Endothelial cell of umbilical vein (primary cell): Measurements from ENCODE around the gene WARS2. TPM values are rescaled to one million over a fixed set of nuclear protein-coding genes. Genes with fewer than 3 reads are reported as not detected.

Source experiments
- BruUV-seq: library from RNA; stranded (reverse); fragments of 400-500 nt; replicated peaks from 2 replicates; lab custom pipeline; 2021; lab: Mats Ljungman, UMichigan
- CTCF ChIA-PET: fragments of 300-600, 350-600 bp; sonication (Branson Sonifier 250); formaldehyde crosslinking; loops from one replicate; lab custom pipeline; 2021; ENCODE audit warnings: antibody characterized with exemption, inconsistent platforms; lab: Charles Lee
- POLR2A ChIA-PET: fragments of 300-600, 350-600 bp; sonication (Branson Sonifier 250); formaldehyde crosslinking; loops from one replicate; lab custom pipeline; 2021; ENCODE audit warnings: antibody characterized with exemption, inconsistent platforms; lab: Charles Lee
- DNase-seq: peaks from one replicate; pipeline ENCODE4 v3.0.0-alpha.2; 2011; ENCODE audit warnings: low read depth, low spot score
- FAIRE-seq: peaks from 2 replicates; lab custom pipeline; 2011; peaks lifted over from hg19 to GRCh38; lab: Jason Lieb, UNC
- H2AFZ ChIP-seq: 2 replicates; pipeline ENCODE4 v1.6.0; 2012; ENCODE audit warnings: low read depth, low read length, control low read depth, inconsistent platforms
- H3K27ac ChIP-seq: 2 replicates; pipeline ENCODE4 v1.5.1; 2011; ENCODE audit warnings: low read depth, mild to moderate bottlenecking, control low read depth, low read length, moderate library complexity; ENCODE audit not compliant: insufficient read depth
- H3K27me3 ChIP-seq, 2 experiments: 2 replicates each; pipeline versions ENCODE4 v1.6.0 to v1.6.1; 2011; ENCODE audit warnings: low read length in 2 of 2, mixed read lengths in 1 of 2; ENCODE audit not compliant: control insufficient read depth in 2 of 2, insufficient read depth in 2 of 2
- H3K36me3 ChIP-seq, 2 experiments: 2 replicates in 1 of 2; 3 replicates in 1 of 2; pipeline ENCODE4 v1.5.1; 2011; ENCODE audit warnings: low read length in 2 of 2, mild to moderate bottlenecking in 1 of 2, moderate library complexity in 1 of 2; ENCODE audit not compliant: control insufficient read depth in 2 of 2, insufficient read depth in 2 of 2; ENCODE audit errors: extremely low read depth in 1 of 2
- H3K4me1 ChIP-seq: 3 replicates; pipeline ENCODE4 v1.5.1; 2011; ENCODE audit warnings: mild to moderate bottlenecking, low read length; ENCODE audit not compliant: control insufficient read depth, insufficient read depth; ENCODE audit errors: extremely low read depth
- H3K4me2 ChIP-seq: 2 replicates; pipeline ENCODE4 v1.6.1; 2011; ENCODE audit warnings: low read length, control low read depth, mixed read lengths; ENCODE audit not compliant: insufficient read depth
- H3K4me3 ChIP-seq, 3 experiments: fragments of 200-600 bp in 1 of 3; sonication (generic), shearing (Covaris generic) in 1 of 3; replicated peaks in 1 of 3; 2 replicates each; pipeline ENCODE4 v1.5.1; 2011 to 2016; ENCODE audit warnings: control low read depth in 3 of 3, low read length in 3 of 3, mild to moderate bottlenecking in 2 of 3, inconsistent platforms in 1 of 3, low read depth in 1 of 3, moderate library complexity in 1 of 3; ENCODE audit not compliant: insufficient read depth in 1 of 3
- H3K79me2 ChIP-seq: 2 replicates; pipeline ENCODE4 v1.6.0; 2012; ENCODE audit warnings: low read length, inconsistent platforms; ENCODE audit not compliant: control insufficient read depth, insufficient read depth
- H3K9ac ChIP-seq: replicated peaks from 2 replicates; pipeline ENCODE3; 2011; ENCODE audit warnings: low read length, control low read depth; ENCODE audit not compliant: insufficient read depth; ENCODE audit errors: extremely low read depth
- H3K9me1 ChIP-seq: replicated peaks from 3 replicates; pipeline ENCODE4 v1.6.0; 2011; ENCODE audit warnings: mild to moderate bottlenecking, low read length; ENCODE audit not compliant: control insufficient read depth, insufficient read depth; ENCODE audit errors: extremely low read depth
- H3K9me3 ChIP-seq: replicated peaks from 2 replicates; pipeline ENCODE4 v1.5.1; 2012; ENCODE audit warnings: low read length, inconsistent platforms; ENCODE audit not compliant: control insufficient read depth, insufficient read depth
- H4K20me1 ChIP-seq: replicated peaks from 2 replicates; pipeline ENCODE3; 2011; ENCODE audit warnings: mild to moderate bottlenecking, low read length; ENCODE audit not compliant: control insufficient read depth, insufficient read depth; ENCODE audit errors: extremely low read depth
- EZH2 ChIP-seq: IDR thresholded peaks from 2 replicates; pipeline ENCODE4 v1.6.1; 2012; ENCODE audit warnings: borderline replicate concordance, low read depth, mild to moderate bottlenecking, moderate library complexity, low read length, inconsistent platforms; ENCODE audit not compliant: severe bottlenecking
- FOS ChIP-seq: IDR thresholded peaks from 2 replicates; pipeline ENCODE4 v1.6.1; 2011; ENCODE audit warnings: mild to moderate bottlenecking, low read length, moderate library complexity, borderline replicate concordance; ENCODE audit not compliant: insufficient read depth
- GATA2 ChIP-seq: IDR thresholded peaks from 2 replicates; pipeline ENCODE4 v1.7.0; 2011; ENCODE audit warnings: low read depth, mild to moderate bottlenecking, moderate library complexity, mixed read lengths, low read length; ENCODE audit not compliant: insufficient read length, insufficient read depth
- JUN ChIP-seq: IDR thresholded peaks from 2 replicates; pipeline ENCODE4 v1.6.1; 2011; ENCODE audit warnings: borderline replicate concordance, low read depth; ENCODE audit not compliant: insufficient read length, insufficient read depth
- MYC ChIP-seq: IDR thresholded peaks from one replicate; pipeline ENCODE4 v1.6.1; 2011; ENCODE audit warnings: mild to moderate bottlenecking, low read depth, low read length
- POLR2A ChIP-seq: IDR thresholded peaks from 2 replicates; pipeline ENCODE4 v1.6.1; 2012; ENCODE audit warnings: low read depth, mild to moderate bottlenecking, control low read depth, low read length
- POLR2AphosphoS5 ChIP-seq: IDR thresholded peaks from 2 replicates; pipeline ENCODE4 v1.6.1; 2012; ENCODE audit warnings: low read depth, mild to moderate bottlenecking, control low read depth, low read length, moderate library complexity; ENCODE audit not compliant: insufficient read depth
- dilution Hi-C: fragments of 300-500 bp; cut with MboI; formaldehyde crosslinking; loops from one replicate; pipeline ENCODE4 v1.15.0; 2019; ENCODE audit warnings: low sequenced_read_pairs; ENCODE audit not compliant: extremely low pct_ligation_motif_present
- intact Hi-C: fragments of 100-400 bp; cut with micrococcal nuclease; formaldehyde crosslinking; loops from one replicate; pipeline ENCODE4 v1.10.0; 2022
- polyA plus RNA-seq, 4 experiments: library from polyadenylated mRNA; depleted of rRNA in 3 of 4; stranded (reverse) in 3 of 4; unstranded in 1 of 4; fragments of >200 nt; gene quantifications; 2 replicates each; pipeline versions ENCODE4 v1.2.1 to v1.2.3, GENCODE V29; 2011 to 2012; ENCODE audit warnings: missing spikeins in 1 of 4
- total RNA-seq: library from RNA; stranded (reverse); gene quantifications from 2 replicates; pipeline ENCODE4 v1.2.3, GENCODE V29; 2021
- TF ChIP-seq, protein P1 (sequence below), 2 donors: IDR thresholded peaks; 1 replicate in 1 of 2; 2 replicates in 1 of 2; pipeline ENCODE4 v1.5.1; 2011; ENCODE audit warnings: low read length in 2 of 2, mild to moderate bottlenecking in 2 of 2, moderate library complexity in 2 of 2, control low read depth in 1 of 2, inconsistent platforms in 1 of 2, low read depth in 1 of 2; ENCODE audit not compliant: insufficient read depth in 1 of 2; ENCODE audit errors: extremely low read depth in 1 of 2
- TF ChIP-seq, protein P2 (sequence below): IDR thresholded peaks from 2 replicates; pipeline ENCODE4 v1.6.1; 2011; ENCODE audit not compliant: insufficient read depth, insufficient read length

WARS2 gene
- total and polyA plus RNA-seq, 2 donors (not counting 3 experiments of a cell fraction or from before 2014, with no cell fraction given), result 5.9 to 11.8 TPM

DNA sequence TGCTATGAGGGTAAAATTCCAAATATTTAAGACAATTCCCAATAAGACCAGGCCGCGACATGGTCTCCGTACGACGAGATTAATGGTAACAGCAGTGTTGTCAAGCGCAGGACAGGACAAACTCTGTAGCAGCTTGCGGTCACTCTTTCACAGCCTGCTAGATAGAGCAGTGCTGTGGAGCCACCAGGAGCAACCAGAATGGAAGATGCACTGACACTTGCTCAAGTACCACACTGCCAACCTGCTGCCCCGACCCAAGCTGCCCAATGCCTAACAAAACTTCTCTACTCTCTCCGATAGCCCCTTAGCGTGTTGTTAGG, 636 bp downstream of the WARS2 start:
- H3K27ac ChIP-seq, result peak overlapping the region; percentile 89
- CTCF ChIA-PET, result interaction anchor here (1.2 kb wide), 1 partner anchor 227 kb away, joined by 4 read pairs; no protein-coding TSS in a partner anchor
- DNase-seq, result no peak
- peak overlapping the region; percentile 14 to 71 (median 56) for H3K4me3 ChIP-seq
- no peaks in the 10 kb centered on the region for H3K36me3 ChIP-seq
- H2AFZ ChIP-seq, result peak overlapping the region; percentile 87
- dilution Hi-C loops (no loop called here), intact Hi-C loops (loop anchor here (2.0 to 5.0 kb wide), 4 partner anchors 21 to 1318 kb away; no protein-coding TSS in a partner anchor)
- FAIRE-seq, result no peak
- H3K9me1 ChIP-seq, result no peaks in the 10 kb centered on the region
- H3K4me2 ChIP-seq, result peak overlapping the region; percentile 78
- no peaks in the 10 kb centered on the region for H4K20me1 ChIP-seq
- POLR2A ChIA-PET, result no interaction called here
- peaks cover 13% of the 10 kb centered on the region for H3K4me1 ChIP-seq
- no peaks in the 10 kb centered on the region for H3K9me3 ChIP-seq
- peak overlapping the region; percentile 89 for H3K9ac ChIP-seq
- no peak for TF ChIP-seq GATA2
- TF ChIP-seq, protein P1, sequence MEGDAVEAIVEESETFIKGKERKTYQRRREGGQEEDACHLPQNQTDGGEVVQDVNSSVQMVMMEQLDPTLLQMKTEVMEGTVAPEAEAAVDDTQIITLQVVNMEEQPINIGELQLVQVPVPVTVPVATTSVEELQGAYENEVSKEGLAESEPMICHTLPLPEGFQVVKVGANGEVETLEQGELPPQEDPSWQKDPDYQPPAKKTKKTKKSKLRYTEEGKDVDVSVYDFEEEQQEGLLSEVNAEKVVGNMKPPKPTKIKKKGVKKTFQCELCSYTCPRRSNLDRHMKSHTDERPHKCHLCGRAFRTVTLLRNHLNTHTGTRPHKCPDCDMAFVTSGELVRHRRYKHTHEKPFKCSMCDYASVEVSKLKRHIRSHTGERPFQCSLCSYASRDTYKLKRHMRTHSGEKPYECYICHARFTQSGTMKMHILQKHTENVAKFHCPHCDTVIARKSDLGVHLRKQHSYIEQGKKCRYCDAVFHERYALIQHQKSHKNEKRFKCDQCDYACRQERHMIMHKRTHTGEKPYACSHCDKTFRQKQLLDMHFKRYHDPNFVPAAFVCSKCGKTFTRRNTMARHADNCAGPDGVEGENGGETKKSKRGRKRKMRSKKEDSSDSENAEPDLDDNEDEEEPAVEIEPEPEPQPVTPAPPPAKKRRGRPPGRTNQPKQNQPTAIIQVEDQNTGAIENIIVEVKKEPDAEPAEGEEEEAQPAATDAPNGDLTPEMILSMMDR (IDR thresholded peaks at IDR 0.05; ENCODE audit: extremely low read depth in 1 of 2, insufficient read depth in 1 of 2, low read depth in 1 of 2, low read length in 2 of 2), result no peak
- no peak for TF ChIP-seq POLR2AphosphoS5
- TF ChIP-seq JUN, result no peak
- TF ChIP-seq FOS, result no peak
- TF ChIP-seq POLR2A, result no peak
- no peak for TF ChIP-seq MYC
- TF ChIP-seq EZH2, result no peak
- TF ChIP-seq, protein P2, sequence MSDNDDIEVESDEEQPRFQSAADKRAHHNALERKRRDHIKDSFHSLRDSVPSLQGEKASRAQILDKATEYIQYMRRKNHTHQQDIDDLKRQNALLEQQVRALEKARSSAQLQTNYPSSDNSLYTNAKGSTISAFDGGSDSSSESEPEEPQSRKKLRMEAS, result no peak
- no peaks in the 10 kb centered on the region for H3K27me3 ChIP-seq
- H3K79me2 ChIP-seq, result no peaks in the 10 kb centered on the region
- BruUV-seq, result no TSS peak
